Keratinocyte (primary cell): ENCODE measurements around the gene NIM1K. TPM values are rescaled to one million over a fixed set of nuclear protein-coding genes. Genes with fewer than 3 reads are reported as not detected.
"Not testable (repeated sequence)": the region's sequence is repeated elsewhere in the genome, so short reads cannot be mapped to it uniquely, and the experiment has no call there.

Experiments
- DNase-seq: peaks from one replicate; pipeline ENCODE4 v3.0.0-alpha.2; 2011; ENCODE audit warnings: low read depth, missing footprints, low spot score
- FAIRE-seq: peaks from 2 replicates; lab custom pipeline; 2011; peaks lifted over from hg19 to GRCh38; lab: Jason Lieb, UNC
- H2AFZ ChIP-seq: 2 replicates; pipeline ENCODE4 v1.6.0; 2012; ENCODE audit warnings: low read length, control low read depth, inconsistent platforms; ENCODE audit not compliant: control insufficient read depth
- H3K27ac ChIP-seq: 2 replicates; pipeline ENCODE4 v1.5.1; 2011; ENCODE audit warnings: low read length; ENCODE audit not compliant: control insufficient read depth, insufficient read depth
- H3K27me3 ChIP-seq: 3 replicates; pipeline ENCODE4 v1.6.0; 2011; ENCODE audit warnings: low read length; ENCODE audit not compliant: control insufficient read depth, insufficient read depth; ENCODE audit errors: extremely low read depth
- H3K36me3 ChIP-seq, 2 experiments: 2 replicates in 1 of 2; 3 replicates in 1 of 2; pipeline ENCODE4 v1.5.1; 2011; ENCODE audit warnings: low read length in 2 of 2, mild to moderate bottlenecking in 1 of 2; ENCODE audit not compliant: control insufficient read depth in 2 of 2, insufficient read depth in 2 of 2; ENCODE audit errors: extremely low read depth in 1 of 2
- H3K4me1 ChIP-seq: 3 replicates; pipeline ENCODE4 v1.5.1; 2011; ENCODE audit warnings: low read length; ENCODE audit not compliant: control insufficient read depth, insufficient read depth; ENCODE audit errors: extremely low read depth
- H3K4me2 ChIP-seq: 3 replicates; pipeline ENCODE4 v1.6.0; 2011; ENCODE audit warnings: low read depth, low read length; ENCODE audit not compliant: control insufficient read depth, insufficient read depth; ENCODE audit errors: extremely low read depth
- H3K4me3 ChIP-seq, 3 experiments: fragments of 200-600 bp in 1 of 3; sonication (generic) in 1 of 3; 2 replicates in 2 of 3; 3 replicates in 1 of 3; pipeline ENCODE4 v1.5.1; 2011 to 2016; ENCODE audit warnings: low read length in 3 of 3, mild to moderate bottlenecking in 3 of 3, control low read depth in 2 of 3, inconsistent platforms in 1 of 3, low read depth in 1 of 3, mixed read lengths in 1 of 3, mixed run types in 1 of 3, moderate library complexity in 1 of 3; ENCODE audit not compliant: control insufficient read depth in 2 of 3, insufficient read depth in 2 of 3; ENCODE audit errors: extremely low read depth in 1 of 3
- H3K79me2 ChIP-seq: 2 replicates; pipeline ENCODE4 v1.6.0; 2012; ENCODE audit warnings: low read length; ENCODE audit not compliant: control insufficient read depth, insufficient read depth
- H3K9ac ChIP-seq: 3 replicates; pipeline ENCODE4 v1.6.0; 2011; ENCODE audit warnings: low read length; ENCODE audit not compliant: control insufficient read depth, insufficient read depth; ENCODE audit errors: extremely low read depth
- H3K9me1 ChIP-seq: 3 replicates; pipeline ENCODE4 v1.6.0; 2011; ENCODE audit warnings: low read length; ENCODE audit not compliant: control insufficient read depth, insufficient read depth; ENCODE audit errors: extremely low read depth
- H3K9me3 ChIP-seq: 2 replicates; pipeline ENCODE4 v1.5.1; 2012; ENCODE audit warnings: low read depth, low read length; ENCODE audit not compliant: control insufficient read depth
- H4K20me1 ChIP-seq: 3 replicates; pipeline ENCODE4 v1.6.0; 2011; ENCODE audit warnings: low read length; ENCODE audit not compliant: control insufficient read depth, insufficient read depth; ENCODE audit errors: extremely low read depth
- CTCF ChIP-seq, 3 experiments: IDR thresholded peaks in 1 of 3; conservative IDR thresholded peaks in 1 of 3; optimal IDR thresholded peaks in 1 of 3; 2 replicates in 2 of 3; 3 replicates in 1 of 3; pipeline versions ENCODE3 to v1.5.1; 2011; ENCODE audit warnings: low read length in 3 of 3, mild to moderate bottlenecking in 3 of 3, moderate library complexity in 2 of 3, control low read depth in 1 of 3, inconsistent platforms in 1 of 3; ENCODE audit not compliant: insufficient read depth in 2 of 3; ENCODE audit errors: extremely low read depth in 1 of 3
- EZH2 ChIP-seq: IDR thresholded peaks from one replicate; pipeline ENCODE4 v1.6.1; 2012; ENCODE audit warnings: inconsistent platforms, mild to moderate bottlenecking, low read length, moderate library complexity
- dilution Hi-C: fragments of 300-500 bp; cut with MboI; formaldehyde crosslinking; loops from one replicate; pipeline ENCODE4 v1.7.0; 2020; ENCODE audit warnings: low sequenced_read_pairs; ENCODE audit not compliant: extremely low pct_ligation_motif_present
- polyA plus RNA-seq, 5 experiments: library from polyadenylated mRNA; depleted of rRNA in 3 of 5; stranded (reverse) in 3 of 5; stranded (forward) in 1 of 5; unstranded in 1 of 5; fragments of >200 nt; gene quantifications; 1 replicate in 1 of 5; 2 replicates in 3 of 5; 3 replicates in 1 of 5; pipeline versions ENCODE4 v1.2.1 to v1.2.3, GENCODE V29; 2011 to 2012; ENCODE audit warnings: missing spikeins in 2 of 5, low read depth in 1 of 5, low replicate concordance in 1 of 5

Gene NIM1K
- polyA plus RNA-seq, 1 donor (not counting 4 experiments of a cell fraction or from before 2014, with no cell fraction given) = 0.07 TPM

GRCh38 chr5:43161244-43161643 is 30.8 kb upstream of the NIM1K start:
- DNase-seq (no peak), FAIRE-seq (no peak)
- Histone ChIP-seq H3K79me2 (peaks cover 2% of the 10 kb centered on the region), H2AFZ (no peak overlapping the region), H3K27ac (no peak overlapping the region), H4K20me1 (no peaks in the 10 kb centered on the region), H3K9me3 (no peaks in the 10 kb centered on the region), H3K9ac (no peak overlapping the region), H3K4me3 (no peak overlapping the region), H3K36me3 (peaks cover 6 to 10% of the 10 kb centered on the region in 2 experiments), H3K9me1 (no peaks in the 10 kb centered on the region), H3K4me1 (no peaks in the 10 kb centered on the region), H3K4me2 (no peak overlapping the region), H3K27me3 (no peaks in the 10 kb centered on the region)
- TF ChIP-seq CTCF (optimal IDR thresholded peaks at IDR 0.05 in 1 of 3, IDR thresholded peaks at IDR 0.05 in 1 of 3, conservative IDR thresholded peaks at IDR 0.05 in 1 of 3; ENCODE audit: extremely low read depth in 1 of 3, insufficient read depth in 2 of 3, low read length in 3 of 3) (no peak), EZH2 (no peak)
- dilution Hi-C loops = no loop called here

GRCh38 chr5:43164801-43165200 is 27.2 kb upstream of the NIM1K start:
- H2AFZ ChIP-seq, H3K36me3 ChIP-seq, DNase-seq, dilution Hi-C loops, H3K4me2 ChIP-seq, H3K27ac ChIP-seq, H3K79me2 ChIP-seq, FAIRE-seq, H3K4me1 ChIP-seq, H3K4me3 ChIP-seq, H4K20me1 ChIP-seq, H3K9me3 ChIP-seq, H3K27me3 ChIP-seq, H3K9ac ChIP-seq, H3K9me1 ChIP-seq: not testable (repeated sequence)

- DNase-seq (no peak), FAIRE-seq (no peak)
- no peak overlapping the region for H3K4me3 ChIP-seq
- peaks cover 6 to 8% of the 10 kb centered on the region in 2 experiments for H3K36me3 ChIP-seq
- H3K9me1 ChIP-seq = no peaks in the 10 kb centered on the region
- H3K9me3 ChIP-seq = no peaks in the 10 kb centered on the region
- H3K4me1 ChIP-seq = no peaks in the 10 kb centered on the region
- no peaks in the 10 kb centered on the region for H4K20me1 ChIP-seq
- H3K9ac ChIP-seq = no peak overlapping the region
- dilution Hi-C loops = no loop called here
- H3K79me2 ChIP-seq = no peaks in the 10 kb centered on the region
- H3K27me3 ChIP-seq = no peaks in the 10 kb centered on the region
- no peak overlapping the region for H3K4me2 ChIP-seq
- H2AFZ ChIP-seq = no peak overlapping the region
- H3K27ac ChIP-seq = no peak overlapping the region
- TF ChIP-seq EZH2 = no peak
- TF ChIP-seq CTCF (optimal IDR thresholded peaks at IDR 0.05 in 1 of 3, IDR thresholded peaks at IDR 0.05 in 1 of 3, conservative IDR thresholded peaks at IDR 0.05 in 1 of 3; ENCODE audit: extremely low read depth in 1 of 3, insufficient read depth in 2 of 3, low read length in 3 of 3) = no peak
Observed at GRCh38 chr5:43165323-43165722, 26.7 kb upstream of the NIM1K start.
